ENCODE measurements around the gene TRAPPC2B. TPM values are rescaled to one million over a fixed set of nuclear protein-coding genes. Genes with fewer than 3 reads are reported as not detected.
A peak's percentile ranks its signal among the peaks of the same experiment; 100 is the strongest.

The TRAPPC2B gene
- 1 to 10 TPM; 6.0 to 7.4 TPM for total RNA-seq

GRCh38 chr19:57362997-57363687 lies at the start of gene TRAPPC2B, which contains the start of gene ZNF547:
TSS of gene TRAPPC2B (plus strand) at chr19:57363551. CDS start at chr19:57364834, 1,283 bp downstream.
TSS of gene ZNF547 (plus strand) at chr19:57363551. CDS start at chr19:57368556, 5,005 bp downstream.
- peak; percentile 95 for ATAC-seq
- CTCF ChIA-PET: no interaction called here

GRCh38 chr19:57314146-57314545 lies 49.2 kb upstream of the TRAPPC2B start:
- intact Hi-C loops (cut with micrococcal nuclease): no loop called here
- ATAC-seq (no peak), DNase-seq (no peak)
- no peak for TF ChIP-seq CTCF (IDR thresholded peaks at IDR 0.05)
- ChIA-PET POLR2A (no interaction called here), CTCF (no interaction called here)
- Mint-ChIP-seq H3K4me3 (no peak overlapping the region), H3K4me1 (ENCODE audit: low read depth) (peaks cover 4% of the 10 kb centered on the region), H3K27me3 (peaks cover 16% of the 10 kb centered on the region), H3K9me3 (peaks cover 12% of the 10 kb centered on the region), H3K27ac (no peak overlapping the region), H3K36me3 (ENCODE audit: low read depth) (peaks cover under 1% of the 10 kb centered on the region)

More at GRCh38 chr19:57362997-57363687, at the start of gene TRAPPC2B, which contains the start of gene ZNF547:
- no peak for TF ChIP-seq CTCF (IDR thresholded peaks at IDR 0.05)
- intact Hi-C loops (cut with micrococcal nuclease): loop anchor here (10.0 kb wide), 1 partner anchor 78 kb away; the partner anchor contains the start of gene ZNF460
- Mint-ChIP-seq H3K36me3 (ENCODE audit: low read depth) (peaks cover 40% of the 10 kb centered on the region), H3K9me3 (peaks cover 32% of the 10 kb centered on the region), H3K4me3 (peak within 1 kb of the TSS; percentile 86), H3K27ac (peak within 1 kb of the TSS; percentile 97), H3K4me1 (ENCODE audit: low read depth) (peaks cover 14% of the 10 kb centered on the region), H3K27me3 (no peaks in the 10 kb centered on the region)
- DNase-seq: peak; percentile 99
- POLR2A ChIA-PET: interaction anchor here (0.6 to 1.7 kb wide), 4 partner anchors 9 to 863 kb away, joined by 3 to 4 read pairs (median 4); no protein-coding TSS in a partner anchor

- intact Hi-C loops (cut with micrococcal nuclease): no loop called here
- ATAC-seq: no peak
- Mint-ChIP-seq H3K9me3 (peaks cover 11% of the 10 kb centered on the region), H3K4me1 (ENCODE audit: low read depth) (peaks cover 24% of the 10 kb centered on the region), H3K36me3 (ENCODE audit: low read depth) (peaks cover 13% of the 10 kb centered on the region), H3K4me3 (no peak overlapping the region), H3K27me3 (peaks cover 16% of the 10 kb centered on the region), H3K27ac (no peak overlapping the region)
- POLR2A ChIA-PET: no interaction called here
- no peak for TF ChIP-seq CTCF (IDR thresholded peaks at IDR 0.05)
- CTCF ChIA-PET: no interaction called here
- no peak for DNase-seq
Measured at GRCh38 chr19:57317503-57317902, 45.8 kb upstream of the TRAPPC2B start.

- CTCF ChIA-PET: no interaction called here
- POLR2A ChIA-PET: interaction anchor here (2.1 kb wide), 1 partner anchor 31 kb away, joined by 4 read pairs; no protein-coding TSS in a partner anchor
- peak; percentile 1 for ATAC-seq
Measured at GRCh38 chr19:57319869-57320179, 43.5 kb upstream of the TRAPPC2B start.

More at GRCh38 chr19:57319869-57320179, 43.5 kb upstream of the TRAPPC2B start:
- Mint-ChIP-seq H3K27ac (peak overlapping the region; percentile 91), H3K4me3 (peak overlapping the region; percentile 90), H3K9me3 (peaks cover 19% of the 10 kb centered on the region), H3K27me3 (peaks cover 14% of the 10 kb centered on the region), H3K4me1 (ENCODE audit: low read depth) (peaks cover 29% of the 10 kb centered on the region), H3K36me3 (ENCODE audit: low read depth) (peaks cover 34% of the 10 kb centered on the region)
- no peak for DNase-seq
- intact Hi-C loops (cut with micrococcal nuclease): no loop called here
- TF ChIP-seq CTCF (IDR thresholded peaks at IDR 0.05): no peak
